HCT116 (cell line): Measurements from ENCODE around the gene ZBTB20. TPM values are rescaled to one million over a fixed set of nuclear protein-coding genes. Genes with fewer than 3 reads are reported as not detected.

Source experiments
- ATAC-seq: fragments of 200-7000 bp; cut with Tn5 transposase; 2 replicates; pipeline ENCODE4 v1.9.1; 2020; ENCODE audit warnings: mild to moderate bottlenecking, moderate library complexity
- BruUV-seq: library from RNA; stranded (reverse); fragments of 400-500 nt; replicated peaks from 2 replicates; lab custom pipeline; 2021; lab: Mats Ljungman, UMichigan
- CTCF ChIA-PET: fragments of 300-600 bp; sonication (Branson Sonifier 250); formaldehyde crosslinking; loops from one replicate; lab custom pipeline; 2021; ENCODE audit warnings: antibody characterized with exemption; lab: Charles Lee
- POLR2A ChIA-PET: fragments of 300-600, 350-600 bp; sonication (Branson Sonifier 250); formaldehyde crosslinking; loops from one replicate; lab custom pipeline; 2021; ENCODE audit warnings: antibody characterized with exemption; lab: Charles Lee
- RAD21 ChIA-PET, 2 experiments: fragments of 300-600 bp; sonication (Branson Sonifier 250); formaldehyde crosslinking; loops; one replicate each; lab custom pipeline; 2023; ENCODE audit warnings: low total read pairs in 2 of 2; ENCODE audit not compliant: uncharacterized antibody in 2 of 2, unreplicated experiment in 2 of 2, low non-redundant PET in 1 of 2; lab: Charles Lee
- DNase-seq: peaks from one replicate; pipeline ENCODE4 v3.0.0-alpha.2; 2010; ENCODE audit warnings: low read depth, low spot score
- H2AFZ ChIP-seq: fragments of 200-600 bp; shearing (Covaris generic), sonication (generic); 2 replicates; pipeline ENCODE4 v1.6.1; 2017; ENCODE audit warnings: low read depth, mixed run types, mixed read lengths, antibody characterized with exemption, low read length; ENCODE audit not compliant: poor library complexity, severe bottlenecking
- H3K27ac ChIP-seq: 2 replicates; pipeline ENCODE4 v1.5.1; 2012; ENCODE audit warnings: low read depth, low read length
- H3K27me3 ChIP-seq: fragments of 200-600 bp; sonication (generic); 2 replicates; pipeline ENCODE4 v1.6.1; 2016; ENCODE audit warnings: mixed run types, low read length, mixed read lengths; ENCODE audit not compliant: insufficient read depth
- H3K36me3 ChIP-seq, 2 experiments: fragments of 200-500 bp in 1 of 2; fragments of 200-600 bp in 1 of 2; sonication (Bioruptor generic) in 1 of 2; sonication (generic) in 1 of 2; 2 replicates each; pipeline versions ENCODE4 v1.5.1 to v1.6.1; 2014 to 2016; ENCODE audit warnings: low read length in 2 of 2, inconsistent platforms in 1 of 2, mixed read lengths in 1 of 2, mixed run types in 1 of 2; ENCODE audit not compliant: insufficient read depth in 2 of 2, control insufficient read depth in 1 of 2
- H3K4me1 ChIP-seq, 2 experiments: fragments of 200-600 bp in 1 of 2; sonication (generic) in 1 of 2; 2 replicates each; pipeline versions ENCODE4 v1.5.1 to v1.6.1; 2012 to 2017; ENCODE audit warnings: low read length in 2 of 2, inconsistent platforms in 1 of 2, mild to moderate bottlenecking in 1 of 2, mixed read lengths in 1 of 2, mixed run types in 1 of 2, moderate library complexity in 1 of 2; ENCODE audit not compliant: insufficient read depth in 2 of 2, control insufficient read depth in 1 of 2
- H3K4me2 ChIP-seq: fragments of 200-600 bp; sonication (generic); 2 replicates; pipeline ENCODE4 v1.6.1; 2017; ENCODE audit warnings: mixed run types, low read length, mixed read lengths
- H3K4me3 ChIP-seq, 2 experiments: fragments of 200-600 bp in 1 of 2; sonication (generic) in 1 of 2; replicated peaks in 1 of 2; 2 replicates each; pipeline ENCODE4 v1.5.1; 2011 to 2016; ENCODE audit warnings: low read length in 2 of 2, control low read depth in 1 of 2, low read depth in 1 of 2, mild to moderate bottlenecking in 1 of 2, mixed read lengths in 1 of 2, mixed run types in 1 of 2
- H3K79me2 ChIP-seq: fragments of 200-600 bp; sonication (generic); 2 replicates; pipeline ENCODE4 v1.6.1; 2017; ENCODE audit warnings: mild to moderate bottlenecking, mixed run types, low read length, moderate library complexity, mixed read lengths; ENCODE audit not compliant: insufficient read depth
- H3K9ac ChIP-seq: fragments of 200-600 bp; sonication (generic); 2 replicates; pipeline ENCODE4 v1.6.1; 2016; ENCODE audit warnings: low read length, mixed read lengths
- H3K9me2 ChIP-seq: fragments of 200-600 bp; sonication (generic), shearing (Covaris generic); 2 replicates; pipeline ENCODE4 v1.6.1; 2017; ENCODE audit warnings: mixed run types, mild to moderate bottlenecking, moderate library complexity; ENCODE audit not compliant: insufficient read depth
- H3K9me3 ChIP-seq, 2 experiments: fragments of 200-500 bp in 1 of 2; fragments of 200-600 bp in 1 of 2; sonication (Bioruptor generic) in 1 of 2; sonication (generic) in 1 of 2; 2 replicates each; pipeline ENCODE4 v1.6.1; 2014 to 2017; ENCODE audit warnings: low read length in 2 of 2, mixed read lengths in 2 of 2, inconsistent platforms in 1 of 2, low read depth in 1 of 2, mild to moderate bottlenecking in 1 of 2, mixed run types in 1 of 2, moderate library complexity in 1 of 2; ENCODE audit not compliant: control insufficient read depth in 1 of 2, insufficient read depth in 1 of 2
- H4K20me1 ChIP-seq: fragments of 200-600 bp; sonication (generic), shearing (Covaris generic); 2 replicates; pipeline ENCODE4 v1.6.1; 2017; ENCODE audit warnings: mixed run types, mild to moderate bottlenecking, moderate library complexity; ENCODE audit not compliant: insufficient read depth
- CBX3 ChIP-seq: IDR thresholded peaks from 2 replicates; pipeline ENCODE4 v1.6.1; 2012; ENCODE audit warnings: low read depth
- CEBPB ChIP-seq: IDR thresholded peaks from 2 replicates; pipeline ENCODE4 v1.6.1; 2012; ENCODE audit warnings: low read depth
- EGR1 ChIP-seq: IDR thresholded peaks from 2 replicates; pipeline ENCODE4 v1.6.1; 2012; ENCODE audit warnings: low read depth
- ELF1 ChIP-seq: IDR thresholded peaks from 2 replicates; pipeline ENCODE4 v1.6.1; 2012; ENCODE audit warnings: low read depth, borderline replicate concordance
- EZH2 ChIP-seq: fragments of 200-600 bp; sonication (generic); IDR thresholded peaks from 2 replicates; pipeline ENCODE4 v1.6.1; 2017; ENCODE audit warnings: antibody characterized with exemption, mixed run types
- EZH2phosphoT487 ChIP-seq: fragments of 200-600 bp; IDR thresholded peaks from 2 replicates; pipeline ENCODE4 v1.6.1; 2018; ENCODE audit warnings: antibody characterized with exemption, borderline replicate concordance
- FOSL1 ChIP-seq: IDR thresholded peaks from 2 replicates; pipeline ENCODE4 v1.6.1; 2012; ENCODE audit warnings: low read depth
- JUND ChIP-seq: IDR thresholded peaks from 2 replicates; pipeline ENCODE4 v1.6.1; 2012
- POLR2A ChIP-seq: IDR thresholded peaks from 2 replicates; pipeline ENCODE4 v1.7.0; 2011; ENCODE audit warnings: borderline replicate concordance; ENCODE audit not compliant: insufficient read depth, insufficient read length; ENCODE audit errors: extremely low read depth
- RAD21 ChIP-seq: IDR thresholded peaks from 2 replicates; pipeline ENCODE4 v1.6.1; 2012; ENCODE audit warnings: low read depth, mild to moderate bottlenecking
- SIN3A ChIP-seq: IDR thresholded peaks from 2 replicates; pipeline ENCODE4 v1.6.1; 2012; ENCODE audit warnings: low read depth
- SP1 ChIP-seq: IDR thresholded peaks from 2 replicates; pipeline ENCODE4 v1.6.1; 2012; ENCODE audit warnings: low read depth
- TCF7L2 ChIP-seq: IDR thresholded peaks from 2 replicates; pipeline ENCODE4 v1.7.0; 2011; ENCODE audit warnings: borderline replicate concordance, inconsistent platforms; ENCODE audit not compliant: insufficient read depth, insufficient read length; ENCODE audit errors: extremely low read depth
- ZFX ChIP-seq: fragments of 450-650 bp; IDR thresholded peaks from 2 replicates; pipeline ENCODE4 v1.6.1; 2017
- intact Hi-C: fragments of 100-400 bp; cut with micrococcal nuclease; formaldehyde crosslinking; loops from 2 replicates; pipeline ENCODE4 v1.10.0; 2022
- total RNA-seq: library from RNA; stranded (reverse); gene quantifications from one replicate; pipeline ENCODE4 v1.2.1, GENCODE V29; 2021; ENCODE audit not compliant: unreplicated experiment
- TF ChIP-seq, protein P1 (sequence below): IDR thresholded peaks from 2 replicates; pipeline ENCODE4 v1.6.1; 2012; ENCODE audit warnings: low read depth
- TF ChIP-seq, protein P2 (sequence below): IDR thresholded peaks from 2 replicates; pipeline ENCODE4 v1.6.1; 2012

The ZBTB20 gene
- total RNA-seq, 1 experiment from 2014 or later: 42.1 TPM

GRCh38 chr3:114644367-114644766, 502.7 kb downstream of the ZBTB20 start (continued):
- TF ChIP-seq, protein P1, sequence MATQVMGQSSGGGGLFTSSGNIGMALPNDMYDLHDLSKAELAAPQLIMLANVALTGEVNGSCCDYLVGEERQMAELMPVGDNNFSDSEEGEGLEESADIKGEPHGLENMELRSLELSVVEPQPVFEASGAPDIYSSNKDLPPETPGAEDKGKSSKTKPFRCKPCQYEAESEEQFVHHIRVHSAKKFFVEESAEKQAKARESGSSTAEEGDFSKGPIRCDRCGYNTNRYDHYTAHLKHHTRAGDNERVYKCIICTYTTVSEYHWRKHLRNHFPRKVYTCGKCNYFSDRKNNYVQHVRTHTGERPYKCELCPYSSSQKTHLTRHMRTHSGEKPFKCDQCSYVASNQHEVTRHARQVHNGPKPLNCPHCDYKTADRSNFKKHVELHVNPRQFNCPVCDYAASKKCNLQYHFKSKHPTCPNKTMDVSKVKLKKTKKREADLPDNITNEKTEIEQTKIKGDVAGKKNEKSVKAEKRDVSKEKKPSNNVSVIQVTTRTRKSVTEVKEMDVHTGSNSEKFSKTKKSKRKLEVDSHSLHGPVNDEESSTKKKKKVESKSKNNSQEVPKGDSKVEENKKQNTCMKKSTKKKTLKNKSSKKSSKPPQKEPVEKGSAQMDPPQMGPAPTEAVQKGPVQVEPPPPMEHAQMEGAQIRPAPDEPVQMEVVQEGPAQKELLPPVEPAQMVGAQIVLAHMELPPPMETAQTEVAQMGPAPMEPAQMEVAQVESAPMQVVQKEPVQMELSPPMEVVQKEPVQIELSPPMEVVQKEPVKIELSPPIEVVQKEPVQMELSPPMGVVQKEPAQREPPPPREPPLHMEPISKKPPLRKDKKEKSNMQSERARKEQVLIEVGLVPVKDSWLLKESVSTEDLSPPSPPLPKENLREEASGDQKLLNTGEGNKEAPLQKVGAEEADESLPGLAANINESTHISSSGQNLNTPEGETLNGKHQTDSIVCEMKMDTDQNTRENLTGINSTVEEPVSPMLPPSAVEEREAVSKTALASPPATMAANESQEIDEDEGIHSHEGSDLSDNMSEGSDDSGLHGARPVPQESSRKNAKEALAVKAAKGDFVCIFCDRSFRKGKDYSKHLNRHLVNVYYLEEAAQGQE: no peak

DNA sequence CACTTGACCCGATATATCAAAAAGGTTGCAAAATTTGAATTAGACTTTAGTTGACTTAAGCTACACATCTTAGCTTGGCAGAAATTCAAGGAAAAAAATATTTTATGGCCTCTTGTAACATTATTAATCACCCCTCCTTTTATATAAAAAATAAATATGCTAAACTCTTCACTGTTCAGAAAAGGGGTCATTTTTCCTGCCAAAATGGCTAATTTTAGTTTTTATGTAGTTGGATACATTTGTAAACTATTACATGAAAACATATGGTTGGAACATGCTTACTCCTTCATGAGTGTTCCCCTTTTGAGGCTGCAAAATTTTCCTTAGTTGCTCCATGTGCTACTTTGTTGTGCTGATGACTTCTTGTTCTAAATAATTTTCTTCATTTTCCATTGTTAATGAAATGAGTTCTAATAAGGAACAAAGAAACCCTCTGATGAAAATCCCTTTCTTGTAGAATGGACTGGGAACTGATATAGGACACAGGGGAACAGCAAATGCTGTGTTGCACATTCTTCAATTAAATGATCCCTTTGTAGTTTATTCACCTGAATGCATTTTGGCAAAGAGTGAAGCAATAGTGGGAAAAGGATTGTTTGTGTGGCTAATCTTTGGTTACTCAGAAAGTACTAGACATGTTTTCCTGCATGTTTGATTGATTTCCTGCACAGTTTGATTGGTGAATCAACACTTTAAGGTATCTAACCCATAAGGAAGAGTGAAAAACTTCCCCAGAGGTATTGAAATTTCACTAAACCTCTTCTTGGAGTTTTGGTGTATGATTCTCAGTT, 503.9 kb downstream of the ZBTB20 start:
- BruUV-seq: no TSS peak
- TF ChIP-seq TCF7L2: peak; percentile 73
- 0 out of 2 replicates have a peak, but pooled peaks have one; percentile 15 for TF ChIP-seq ELF1
- TF ChIP-seq, protein P1: no peak
- no peak for TF ChIP-seq EGR1
- TF ChIP-seq JUND: peak; percentile 85
- no peak for TF ChIP-seq POLR2A
- TF ChIP-seq SP1: peak; percentile 92
- no peak for TF ChIP-seq ZFX
- TF ChIP-seq CEBPB: peak; percentile 97
- TF ChIP-seq SIN3A: peak; percentile 57
- TF ChIP-seq CBX3: peak; percentile 81
- TF ChIP-seq EZH2: no peak
- TF ChIP-seq, protein P2, sequence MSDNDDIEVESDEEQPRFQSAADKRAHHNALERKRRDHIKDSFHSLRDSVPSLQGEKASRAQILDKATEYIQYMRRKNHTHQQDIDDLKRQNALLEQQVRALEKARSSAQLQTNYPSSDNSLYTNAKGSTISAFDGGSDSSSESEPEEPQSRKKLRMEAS: peak; percentile 54
- peak; percentile 33 for TF ChIP-seq RAD21
- TF ChIP-seq EZH2phosphoT487: no peak
- TF ChIP-seq FOSL1: peak; percentile 78

More for the DNA sequence above, 503.9 kb downstream of the ZBTB20 start:
- 0 out of 4 replicates have a peak, but pooled peaks cover 0 to under 1% of the 10 kb centered on the region in 2 experiments for H3K36me3 ChIP-seq
- H3K27ac ChIP-seq: peak overlapping the region; percentile 97
- DNase-seq (peak; percentile 83), ATAC-seq (peak; percentile 35)
- H2AFZ ChIP-seq: no peak overlapping the region
- H3K9me2 ChIP-seq: no peaks in the 10 kb centered on the region
- H3K27me3 ChIP-seq: no peaks in the 10 kb centered on the region
- H3K79me2 ChIP-seq: peaks cover 69% of the 10 kb centered on the region
- H3K9me3 ChIP-seq: no peaks in the 10 kb centered on the region
- H3K9ac ChIP-seq: peak overlapping the region; percentile 57
- intact Hi-C loops: loop anchor here (2.0 to 10.0 kb wide), 2 partner anchors 144 to 238 kb away; no protein-coding TSS in a partner anchor
- ChIA-PET POLR2A (no interaction called here), CTCF (no interaction called here), RAD21 (no interaction called here)
- H4K20me1 ChIP-seq: no peaks in the 10 kb centered on the region
- H3K4me1 ChIP-seq: peaks cover 91 to 92% of the 10 kb centered on the region in 2 experiments
- no peak overlapping the region for H3K4me3 ChIP-seq
- peak overlapping the region; percentile 68 for H3K4me2 ChIP-seq
